SK-N-MC (cell line): ENCODE results near the gene ACTL7A.

ENCODE experiments used
- EZH2 ChIP-seq: fragments of 200-600 bp; sonication (generic); IDR thresholded peaks from one replicate; pipeline ENCODE4 v1.6.1; 2017; ENCODE audit warnings: antibody characterized with exemption
- POLR2AphosphoS5 ChIP-seq: IDR thresholded peaks from 2 replicates; pipeline ENCODE4 v1.6.1; 2012; ENCODE audit warnings: mild to moderate bottlenecking, low read depth, low read length, borderline replicate concordance

GRCh38 chr9:108864446-108864845, 2.4 kb downstream of the ACTL7A start:
- no peak for TF ChIP-seq EZH2
- TF ChIP-seq POLR2AphosphoS5 = no peak
